ENCODE results near the gene ROCK2.

- TF ChIP-seq CTCF (IDR thresholded peaks at IDR 0.05; ENCODE audit: insufficient read depth, low read depth, low read length): no peak
- TF ChIP-seq EZH2 (IDR thresholded peaks at IDR 0.05; ENCODE audit: insufficient read depth, low read length): no peak
These were observed 100.2 kb downstream of the ROCK2 start for GRCh38 chr2:11244091-11244826.
